ENCODE results near the gene RTBDN. TPM values are rescaled to one million over a fixed set of nuclear protein-coding genes. Genes with fewer than 3 reads are reported as not detected.

Gene RTBDN
- not detected for total RNA-seq

- peak within 1 kb of the TSS; percentile 40 to 44 (median 42) for H3K4me3 ChIP-seq
- TF ChIP-seq POLR2A (IDR thresholded peaks at IDR 0.05), result no peak
- TF ChIP-seq CTCF (IDR thresholded peaks at IDR 0.05 in 4 of 5, conservative IDR thresholded peaks at IDR 0.05 in 1 of 5), result no peak
- H3K27ac ChIP-seq, result no peak within 1 kb of the TSS
- H3K36me3 ChIP-seq, result no peaks in the 10 kb centered on the region
- intact Hi-C loops (cut with DNase I; ENCODE audit: low total_unique reads) (no loop called here), in situ Hi-C loops (cut with MboI; ENCODE audit: low sequenced_read_pairs in 4 of 4) (no loop called here)
- H3K9me3 ChIP-seq, result no peaks in the 10 kb centered on the region
- ATAC-seq, result no peak
- no peak for DNase-seq
- H3K27me3 ChIP-seq, result peaks cover 89 to 94% (median 91%) of the 10 kb centered on the region in 3 donors
- peaks cover 6 to 9% of the 10 kb centered on the region in 2 donors for H3K4me1 ChIP-seq
Measured at GRCh38 chr19:12834566-12834943, at the start of gene RTBDN. TSS of gene RTBDN (minus strand) at chr19:12834579. CDS start at chr19:12829979, 4,600 bp downstream.

GRCh38 chr19:12882589-12882988 lies 48.2 kb upstream of the RTBDN start:
- Histone ChIP-seq H3K36me3 (peaks cover 0 to 7% of the 10 kb centered on the region in 2 donors), H3K9me3 (no peaks in the 10 kb centered on the region), H3K27me3 (peaks cover 8 to 28% (median 15%) of the 10 kb centered on the region in 3 donors), H3K4me1 (peaks cover 7 to 30% of the 10 kb centered on the region in 2 donors), H3K4me3 (no peak overlapping the region), H3K27ac (peak overlapping the region in 3 of 4 donors; percentile 93 to 98 (median 94))
- TF ChIP-seq POLR2A (IDR thresholded peaks at IDR 0.05) (no peak), CTCF (IDR thresholded peaks at IDR 0.05 in 4 of 5, conservative IDR thresholded peaks at IDR 0.05 in 1 of 5) (no peak)
- in situ Hi-C loops (cut with MboI; ENCODE audit: low sequenced_read_pairs in 4 of 4), result loop anchor here in 1 of 4 donors (10.0 kb wide), 1 partner anchor 82 kb away; the partner anchor contains the start of gene DAND5
- DNase-seq, result no peak
- ATAC-seq, result no peak
- intact Hi-C loops (cut with DNase I; ENCODE audit: low total_unique reads), result loop anchor here (5.0 kb wide), 1 partner anchor 235 kb away; the partner anchor contains the start of genes NACC1 and TRMT1

GRCh38 chr19:12881172-12881808 lies 46.9 kb upstream of the RTBDN start, which contains the start of gene DNASE2:
TSS of gene DNASE2 (minus strand) at chr19:12881449. CDS start at chr19:12881375, 74 bp downstream.
- Histone ChIP-seq H3K27me3 (peaks cover 8 to 25% (median 15%) of the 10 kb centered on the region in 3 donors), H3K4me3 (peak within 1 kb of the TSS; percentile 72 to 97 (median 82)), H3K4me1 (peaks cover 7 to 30% of the 10 kb centered on the region in 2 donors), H3K27ac (peak within 1 kb of the TSS; percentile 81 to 98 (median 94)), H3K9me3 (no peaks in the 10 kb centered on the region), H3K36me3 (peaks cover 0 to 7% of the 10 kb centered on the region in 2 donors)
- TF ChIP-seq POLR2A (IDR thresholded peaks at IDR 0.05) (peak; percentile 63 to 73), CTCF (IDR thresholded peaks at IDR 0.05 in 4 of 5, conservative IDR thresholded peaks at IDR 0.05 in 1 of 5) (no peak)
- DNase-seq, result peak; percentile 94 to 99
- intact Hi-C loops (cut with DNase I; ENCODE audit: low total_unique reads) (loop anchor here (5.0 kb wide), 1 partner anchor 236 kb away; the partner anchor contains the start of genes NACC1 and TRMT1), in situ Hi-C loops (cut with MboI; ENCODE audit: low sequenced_read_pairs in 4 of 4) (loop anchor here in 1 of 4 donors (10.0 kb wide), 1 partner anchor 84 kb away; the partner anchor contains the start of gene DAND5)
- peak; percentile 90 to 95 for ATAC-seq

GRCh38 chr19:12880551-12881171 lies 46.3 kb upstream of the RTBDN start:
- Histone ChIP-seq H3K36me3 (peaks cover 0 to 7% of the 10 kb centered on the region in 2 donors), H3K9me3 (no peaks in the 10 kb centered on the region), H3K27me3 (peaks cover 8 to 19% (median 12%) of the 10 kb centered on the region in 3 donors), H3K27ac (peak overlapping the region; percentile 81 to 98 (median 94)), H3K4me1 (peaks cover 7 to 25% of the 10 kb centered on the region in 2 donors), H3K4me3 (peak overlapping the region; percentile 72 to 97 (median 82))
- in situ Hi-C loops (cut with MboI; ENCODE audit: low sequenced_read_pairs in 4 of 4) (loop anchor here in 1 of 4 donors (10.0 kb wide), 1 partner anchor 84 kb away; the partner anchor contains the start of gene DAND5), intact Hi-C loops (cut with DNase I; ENCODE audit: low total_unique reads) (loop anchor here (5.0 kb wide), 1 partner anchor 237 kb away; the partner anchor contains the start of genes NACC1 and TRMT1)
- peak in 1 of 2 donors; percentile 37 for DNase-seq
- ATAC-seq, result peak; percentile 25 to 32
- no peak for TF ChIP-seq POLR2A (IDR thresholded peaks at IDR 0.05)
- TF ChIP-seq CTCF (IDR thresholded peaks at IDR 0.05 in 4 of 5, conservative IDR thresholded peaks at IDR 0.05 in 1 of 5), result no peak

Measured in gastrocnemius medialis (tissue), 4 donors.